K562 (cell line): ENCODE results near the gene AGAP1.

Experiments
- CHD2 ChIP-seq: IDR thresholded peaks from 2 replicates; pipeline ENCODE4 v1.6.1; 2011; ENCODE audit warnings: low read depth, low read length
- CTBP1 ChIP-seq: fragments of 450-650 bp; IDR thresholded peaks from 2 replicates; pipeline ENCODE4 v1.6.1; 2016; ENCODE audit warnings: borderline replicate concordance
- HDAC1 ChIP-seq, 2 experiments: fragments of 450-650 bp; IDR thresholded peaks; 2 replicates each; pipeline ENCODE4 v1.6.1; 2016 to 2017; ENCODE audit warnings: inconsistent platforms in 1 of 2, mild to moderate bottlenecking in 1 of 2, moderate library complexity in 1 of 2
- PHTF2 ChIP-seq: fragments of 250-450 bp; sonication (Bioruptor Pico); IDR thresholded peaks from 2 replicates; pipeline ENCODE4 v1.5.0; 2021; ENCODE audit warnings: mild to moderate bottlenecking
- POLR2A ChIP-seq: fragments of 450-650 bp; conservative IDR thresholded peaks from 2 replicates; pipeline ENCODE4 v1.6.1; 2016
- POLR2AphosphoS2 ChIP-seq: IDR thresholded peaks from 2 replicates; pipeline ENCODE4 v1.6.1; 2012; ENCODE audit warnings: low read length, improper control_type of control experiment
- SMC3 ChIP-seq: conservative IDR thresholded peaks from 2 replicates; pipeline ENCODE4 v1.6.1; 2011; ENCODE audit warnings: low read depth, low read length, improper control_type of control experiment; ENCODE audit not compliant: insufficient read depth
- SNIP1 ChIP-seq: fragments of 450-650 bp; IDR thresholded peaks from 2 replicates; pipeline ENCODE4 v1.7.1; 2017; ENCODE audit warnings: low read depth, mild to moderate bottlenecking
- ZNF668 ChIP-seq: fragments of 250-450 bp; sonication (Bioruptor Pico); IDR thresholded peaks from 2 replicates; pipeline ENCODE4 v1.8.0; 2022; ENCODE audit warnings: mild to moderate bottlenecking, inconsistent platforms
- ZNF77 ChIP-seq: fragments of 250-450 bp; sonication (Bioruptor Pico); IDR thresholded peaks from 2 replicates; pipeline ENCODE4 v1.5.0; 2020
- ZSCAN32 ChIP-seq: fragments of 450-650 bp; formaldehyde crosslinking; IDR thresholded peaks from 2 replicates; pipeline ENCODE4 v1.4.0; 2020; ENCODE audit warnings: mild to moderate bottlenecking, moderate library complexity
- TF ChIP-seq, protein P1 (sequence below), 3 experiments: IDR thresholded peaks in 2 of 3; conservative IDR thresholded peaks in 1 of 3; 2 replicates each; pipeline ENCODE4 v1.5.1; 2011 to 2012; ENCODE audit warnings: low read length in 3 of 3, mild to moderate bottlenecking in 3 of 3, control low read depth in 2 of 3, improper control_type of control experiment in 1 of 3, inconsistent platforms in 1 of 3, low read depth in 1 of 3, mixed read lengths in 1 of 3, moderate library complexity in 1 of 3; ENCODE audit not compliant: insufficient read depth in 2 of 3
- TF ChIP-seq, protein P2 (sequence below): fragments of 200-800 bp; sonication (Bioruptor generic); IDR thresholded peaks from 2 replicates; pipeline ENCODE4 v1.6.1; 2016; ENCODE audit warnings: missing genetic modification characterization, missing compliant biosample characterization
- TF ChIP-seq, protein P3 (sequence below): fragments of 450-650 bp; IDR thresholded peaks from 2 replicates; pipeline ENCODE4 v1.6.1; 2017; ENCODE audit warnings: antibody characterized with exemption, mild to moderate bottlenecking

DNA sequence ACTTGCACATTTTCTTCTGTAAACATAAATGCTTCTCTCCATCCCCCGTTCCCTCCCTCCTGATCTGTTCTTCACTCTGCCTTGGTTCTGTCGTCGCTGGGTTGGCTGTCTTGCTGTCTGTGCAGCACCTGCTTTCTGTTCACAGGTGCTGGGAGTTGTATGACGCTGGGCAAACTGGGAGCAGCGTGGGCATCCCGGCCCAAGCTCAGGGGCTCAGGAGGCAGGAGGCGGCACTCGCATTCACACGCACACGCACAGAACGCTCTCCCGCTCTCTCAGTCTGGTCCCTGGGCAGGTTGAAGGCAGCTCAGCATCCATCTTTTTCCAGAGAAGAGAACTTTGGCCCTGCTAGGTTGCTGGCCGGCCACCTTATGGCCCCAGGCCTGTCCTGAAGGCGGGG, 618.6 kb downstream of the AGAP1 start:
- TF ChIP-seq ZSCAN32 (CRISPR knock-in tag) (no peak), ZNF668 (CRISPR knock-in tag) (no peak), POLR2A (no peak), ZNF77 (CRISPR knock-in tag) (no peak), POLR2AphosphoS2 (no peak), HDAC1 (IDR thresholded peaks at IDR 0.05) (no peak), CTBP1 (no peak), PHTF2 (CRISPR knock-in tag) (no peak), CHD2 (no peak), SMC3 (no peak), SNIP1 (no peak)
- TF ChIP-seq, protein P1, sequence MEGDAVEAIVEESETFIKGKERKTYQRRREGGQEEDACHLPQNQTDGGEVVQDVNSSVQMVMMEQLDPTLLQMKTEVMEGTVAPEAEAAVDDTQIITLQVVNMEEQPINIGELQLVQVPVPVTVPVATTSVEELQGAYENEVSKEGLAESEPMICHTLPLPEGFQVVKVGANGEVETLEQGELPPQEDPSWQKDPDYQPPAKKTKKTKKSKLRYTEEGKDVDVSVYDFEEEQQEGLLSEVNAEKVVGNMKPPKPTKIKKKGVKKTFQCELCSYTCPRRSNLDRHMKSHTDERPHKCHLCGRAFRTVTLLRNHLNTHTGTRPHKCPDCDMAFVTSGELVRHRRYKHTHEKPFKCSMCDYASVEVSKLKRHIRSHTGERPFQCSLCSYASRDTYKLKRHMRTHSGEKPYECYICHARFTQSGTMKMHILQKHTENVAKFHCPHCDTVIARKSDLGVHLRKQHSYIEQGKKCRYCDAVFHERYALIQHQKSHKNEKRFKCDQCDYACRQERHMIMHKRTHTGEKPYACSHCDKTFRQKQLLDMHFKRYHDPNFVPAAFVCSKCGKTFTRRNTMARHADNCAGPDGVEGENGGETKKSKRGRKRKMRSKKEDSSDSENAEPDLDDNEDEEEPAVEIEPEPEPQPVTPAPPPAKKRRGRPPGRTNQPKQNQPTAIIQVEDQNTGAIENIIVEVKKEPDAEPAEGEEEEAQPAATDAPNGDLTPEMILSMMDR (IDR thresholded peaks at IDR 0.05 in 2 of 3, conservative IDR thresholded peaks at IDR 0.05 in 1 of 3; ENCODE audit: insufficient read depth in 2 of 3, low read depth in 1 of 3, low read length in 3 of 3): no peak
- TF ChIP-seq, protein P2, sequence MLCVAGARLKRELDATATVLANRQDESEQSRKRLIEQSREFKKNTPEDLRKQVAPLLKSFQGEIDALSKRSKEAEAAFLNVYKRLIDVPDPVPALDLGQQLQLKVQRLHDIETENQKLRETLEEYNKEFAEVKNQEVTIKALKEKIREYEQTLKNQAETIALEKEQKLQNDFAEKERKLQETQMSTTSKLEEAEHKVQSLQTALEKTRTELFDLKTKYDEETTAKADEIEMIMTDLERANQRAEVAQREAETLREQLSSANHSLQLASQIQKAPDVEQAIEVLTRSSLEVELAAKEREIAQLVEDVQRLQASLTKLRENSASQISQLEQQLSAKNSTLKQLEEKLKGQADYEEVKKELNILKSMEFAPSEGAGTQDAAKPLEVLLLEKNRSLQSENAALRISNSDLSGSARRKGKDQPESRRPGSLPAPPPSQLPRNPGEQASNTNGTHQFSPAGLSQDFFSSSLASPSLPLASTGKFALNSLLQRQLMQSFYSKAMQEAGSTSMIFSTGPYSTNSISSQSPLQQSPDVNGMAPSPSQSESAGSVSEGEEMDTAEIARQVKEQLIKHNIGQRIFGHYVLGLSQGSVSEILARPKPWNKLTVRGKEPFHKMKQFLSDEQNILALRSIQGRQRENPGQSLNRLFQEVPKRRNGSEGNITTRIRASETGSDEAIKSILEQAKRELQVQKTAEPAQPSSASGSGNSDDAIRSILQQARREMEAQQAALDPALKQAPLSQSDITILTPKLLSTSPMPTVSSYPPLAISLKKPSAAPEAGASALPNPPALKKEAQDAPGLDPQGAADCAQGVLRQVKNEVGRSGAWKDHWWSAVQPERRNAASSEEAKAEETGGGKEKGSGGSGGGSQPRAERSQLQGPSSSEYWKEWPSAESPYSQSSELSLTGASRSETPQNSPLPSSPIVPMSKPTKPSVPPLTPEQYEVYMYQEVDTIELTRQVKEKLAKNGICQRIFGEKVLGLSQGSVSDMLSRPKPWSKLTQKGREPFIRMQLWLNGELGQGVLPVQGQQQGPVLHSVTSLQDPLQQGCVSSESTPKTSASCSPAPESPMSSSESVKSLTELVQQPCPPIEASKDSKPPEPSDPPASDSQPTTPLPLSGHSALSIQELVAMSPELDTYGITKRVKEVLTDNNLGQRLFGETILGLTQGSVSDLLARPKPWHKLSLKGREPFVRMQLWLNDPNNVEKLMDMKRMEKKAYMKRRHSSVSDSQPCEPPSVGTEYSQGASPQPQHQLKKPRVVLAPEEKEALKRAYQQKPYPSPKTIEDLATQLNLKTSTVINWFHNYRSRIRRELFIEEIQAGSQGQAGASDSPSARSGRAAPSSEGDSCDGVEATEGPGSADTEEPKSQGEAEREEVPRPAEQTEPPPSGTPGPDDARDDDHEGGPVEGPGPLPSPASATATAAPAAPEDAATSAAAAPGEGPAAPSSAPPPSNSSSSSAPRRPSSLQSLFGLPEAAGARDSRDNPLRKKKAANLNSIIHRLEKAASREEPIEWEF (CRISPR knock-in tag): no peak
- TF ChIP-seq, protein P3, sequence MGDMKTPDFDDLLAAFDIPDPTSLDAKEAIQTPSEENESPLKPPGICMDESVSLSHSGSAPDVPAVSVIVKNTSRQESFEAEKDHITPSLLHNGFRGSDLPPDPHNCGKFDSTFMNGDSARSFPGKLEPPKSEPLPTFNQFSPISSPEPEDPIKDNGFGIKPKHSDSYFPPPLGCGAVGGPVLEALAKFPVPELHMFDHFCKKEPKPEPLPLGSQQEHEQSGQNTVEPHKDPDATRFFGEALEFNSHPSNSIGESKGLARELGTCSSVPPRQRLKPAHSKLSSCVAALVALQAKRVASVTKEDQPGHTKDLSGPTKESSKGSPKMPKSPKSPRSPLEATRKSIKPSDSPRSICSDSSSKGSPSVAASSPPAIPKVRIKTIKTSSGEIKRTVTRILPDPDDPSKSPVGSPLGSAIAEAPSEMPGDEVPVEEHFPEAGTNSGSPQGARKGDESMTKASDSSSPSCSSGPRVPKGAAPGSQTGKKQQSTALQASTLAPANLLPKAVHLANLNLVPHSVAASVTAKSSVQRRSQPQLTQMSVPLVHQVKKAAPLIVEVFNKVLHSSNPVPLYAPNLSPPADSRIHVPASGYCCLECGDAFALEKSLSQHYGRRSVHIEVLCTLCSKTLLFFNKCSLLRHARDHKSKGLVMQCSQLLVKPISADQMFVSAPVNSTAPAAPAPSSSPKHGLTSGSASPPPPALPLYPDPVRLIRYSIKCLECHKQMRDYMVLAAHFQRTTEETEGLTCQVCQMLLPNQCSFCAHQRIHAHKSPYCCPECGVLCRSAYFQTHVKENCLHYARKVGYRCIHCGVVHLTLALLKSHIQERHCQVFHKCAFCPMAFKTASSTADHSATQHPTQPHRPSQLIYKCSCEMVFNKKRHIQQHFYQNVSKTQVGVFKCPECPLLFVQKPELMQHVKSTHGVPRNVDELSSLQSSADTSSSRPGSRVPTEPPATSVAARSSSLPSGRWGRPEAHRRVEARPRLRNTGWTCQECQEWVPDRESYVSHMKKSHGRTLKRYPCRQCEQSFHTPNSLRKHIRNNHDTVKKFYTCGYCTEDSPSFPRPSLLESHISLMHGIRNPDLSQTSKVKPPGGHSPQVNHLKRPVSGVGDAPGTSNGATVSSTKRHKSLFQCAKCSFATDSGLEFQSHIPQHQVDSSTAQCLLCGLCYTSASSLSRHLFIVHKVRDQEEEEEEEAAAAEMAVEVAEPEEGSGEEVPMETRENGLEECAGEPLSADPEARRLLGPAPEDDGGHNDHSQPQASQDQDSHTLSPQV: no peak
